GM21360 (cell line): ENCODE data around the gene ATG5.

Experiments
- ATAC-seq: cut with Tn5 transposase; IDR thresholded peaks from one replicate; pipeline ENCODE4 v1.9.1; 2021; ENCODE audit warnings: mild to moderate bottlenecking, moderate library complexity; ENCODE audit not compliant: unreplicated experiment

ATG5 gene

DNA sequence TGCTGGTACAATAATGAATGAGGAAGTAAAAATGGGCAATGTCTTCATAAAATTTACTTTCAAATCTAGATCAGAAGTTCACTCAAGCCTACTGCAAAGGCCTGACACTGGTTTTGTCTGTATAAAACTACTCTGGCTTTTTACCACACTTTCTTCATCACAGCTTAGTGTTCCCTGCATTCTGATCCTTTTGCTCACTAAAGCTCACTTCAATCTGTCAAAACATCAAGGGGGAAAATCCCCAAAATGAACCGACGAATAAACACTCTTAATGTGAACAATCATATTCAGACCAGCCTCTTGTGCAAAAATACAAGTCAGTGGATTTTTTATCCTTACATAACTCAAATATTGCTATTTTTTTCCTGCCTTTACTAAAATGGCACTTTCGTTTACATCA is 140.9 kb downstream of the ATG5 start:
- ATAC-seq: no peak

DNA sequence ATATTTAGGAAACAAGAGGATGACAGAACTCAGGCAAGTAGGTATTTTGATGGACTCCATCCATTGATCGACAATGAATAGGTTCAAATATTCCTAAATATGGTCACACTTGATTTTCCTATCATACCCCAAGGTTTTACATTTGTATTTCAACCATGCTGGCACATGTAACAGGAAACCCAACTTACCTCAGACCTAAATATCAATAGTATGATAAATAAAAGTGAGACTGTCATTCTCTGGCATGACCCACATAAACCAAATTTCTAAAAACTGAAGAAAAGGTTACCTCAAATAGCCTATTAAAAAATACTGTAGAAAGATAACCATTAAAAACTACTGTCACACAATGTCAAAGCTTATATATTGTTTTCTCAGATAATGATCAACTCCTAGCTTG is 142.1 kb downstream of the ATG5 start:
- no peak for ATAC-seq

DNA sequence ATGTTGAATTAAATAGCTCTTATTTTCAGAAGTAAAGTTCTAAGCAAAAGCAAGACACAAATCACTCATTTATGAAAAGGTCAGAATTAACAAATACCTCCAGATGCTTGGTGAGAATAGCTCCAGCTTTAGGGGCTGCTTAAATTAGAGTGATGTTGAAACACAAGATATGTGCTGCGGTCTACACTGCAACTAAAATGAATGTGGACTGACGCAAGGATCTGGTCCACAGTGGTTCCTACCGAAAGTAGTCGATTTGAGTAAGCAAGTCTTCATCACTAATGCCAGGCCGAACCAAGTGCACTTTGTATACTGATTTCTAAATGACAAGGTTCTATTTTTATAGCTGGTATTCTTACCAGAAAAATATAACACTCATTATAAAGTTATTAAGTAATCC is 143.1 kb downstream of the ATG5 start:
- peak; percentile 87 for ATAC-seq

DNA sequence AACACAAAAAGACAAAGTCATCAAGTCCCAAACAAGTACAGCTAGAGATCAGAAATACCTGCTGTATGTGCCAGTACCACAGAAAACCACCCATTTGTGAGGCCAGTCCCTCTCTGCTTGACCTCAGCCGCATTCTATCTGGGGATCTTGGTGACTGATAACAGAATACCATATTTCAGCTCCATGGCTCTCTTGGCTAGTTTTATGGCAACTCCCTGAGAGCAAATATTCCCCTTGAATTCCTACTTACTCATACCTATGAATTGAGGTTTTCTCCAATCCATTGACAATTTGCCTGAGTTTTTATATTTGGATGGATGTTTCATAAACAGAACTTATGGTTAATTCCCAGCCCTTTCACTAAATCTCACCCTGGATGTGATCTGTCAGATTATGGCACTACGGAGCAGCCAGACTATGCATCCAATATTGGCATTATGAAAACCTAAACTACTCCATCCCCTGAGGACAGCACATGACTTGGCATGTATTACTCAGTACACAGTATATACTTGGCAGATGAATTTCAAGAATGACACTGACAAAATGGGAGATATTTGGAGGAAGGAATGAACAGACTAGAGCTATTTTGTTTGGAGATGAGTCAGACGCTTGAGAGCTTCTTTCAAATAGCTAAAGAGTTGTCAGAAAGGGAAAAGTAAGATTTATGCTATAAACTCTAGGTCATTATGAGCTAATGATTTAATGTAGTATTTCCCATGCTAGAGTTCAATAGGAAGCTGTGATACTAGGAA is 143.7 kb downstream of the ATG5 start:
- peak; percentile 55 for ATAC-seq

DNA sequence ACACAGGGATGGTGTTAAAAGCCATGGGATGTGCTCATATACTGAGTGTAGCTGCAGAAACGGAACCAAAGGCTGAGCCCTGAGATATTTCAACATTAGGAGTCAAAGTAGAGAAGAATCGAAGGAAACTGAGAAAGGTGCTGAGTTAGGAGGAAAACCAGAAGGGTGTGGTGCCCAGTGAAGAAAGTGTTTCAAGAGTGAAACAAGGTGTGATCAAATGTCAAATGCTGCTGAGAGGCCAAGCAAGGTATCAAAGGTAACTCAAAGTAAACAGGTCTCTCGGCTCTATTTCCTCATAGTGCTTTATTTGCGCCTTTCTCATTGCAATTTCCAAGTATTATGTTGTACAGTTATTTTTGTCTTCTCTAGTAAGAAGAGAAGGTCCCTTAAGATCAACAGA is 145.4 kb downstream of the ATG5 start:
- no peak for ATAC-seq

DNA sequence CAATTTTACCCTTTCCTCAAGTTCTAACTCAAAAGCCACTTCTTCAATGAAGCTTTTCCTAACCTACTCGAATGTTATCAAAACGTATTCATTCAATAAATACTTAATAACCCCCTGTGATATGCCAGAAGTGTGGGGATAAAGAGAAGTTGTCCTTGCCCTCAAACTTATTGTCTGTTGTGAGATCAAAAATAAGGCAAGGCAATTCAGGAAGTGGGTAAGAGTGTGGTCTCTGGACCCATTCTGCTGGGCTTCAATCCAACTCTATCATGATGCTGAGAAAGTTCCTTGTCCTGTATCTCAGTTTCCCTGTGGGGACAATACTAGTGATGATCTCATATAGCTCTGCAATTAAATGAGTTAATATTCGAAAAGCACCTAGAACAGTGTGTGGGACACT is 146.7 kb downstream of the ATG5 start:
- no peak for ATAC-seq

DNA sequence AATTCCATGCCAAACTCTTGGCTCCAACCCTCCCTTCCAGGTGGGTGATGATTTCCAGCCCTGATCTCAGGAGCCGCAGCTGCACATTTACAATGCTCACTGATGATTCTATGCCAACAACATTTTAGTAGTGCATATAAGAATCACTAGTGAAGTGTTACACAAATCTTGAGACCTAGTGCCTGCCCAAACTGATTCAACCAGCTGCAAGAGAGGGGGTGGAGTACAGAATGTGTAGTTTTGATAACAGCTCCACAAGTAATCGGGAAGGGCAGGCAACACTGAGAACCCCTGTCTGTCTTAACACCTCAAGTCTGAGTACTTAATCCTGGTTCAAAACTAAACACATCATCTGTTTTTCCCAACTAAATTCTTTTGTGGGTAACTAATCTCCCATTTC is 147.8 kb downstream of the ATG5 start:
- no peak for ATAC-seq

GRCh38 chr6:106173124-106173879 is 152.3 kb downstream of the ATG5 start:
- ATAC-seq: no peak

- no peak for ATAC-seq
These were observed 155.3 kb downstream of the ATG5 start for GRCh38 chr6:106170030-106170791.

GRCh38 chr6:106169517-106169916 is 156.0 kb downstream of the ATG5 start:
- no peak for ATAC-seq

DNA sequence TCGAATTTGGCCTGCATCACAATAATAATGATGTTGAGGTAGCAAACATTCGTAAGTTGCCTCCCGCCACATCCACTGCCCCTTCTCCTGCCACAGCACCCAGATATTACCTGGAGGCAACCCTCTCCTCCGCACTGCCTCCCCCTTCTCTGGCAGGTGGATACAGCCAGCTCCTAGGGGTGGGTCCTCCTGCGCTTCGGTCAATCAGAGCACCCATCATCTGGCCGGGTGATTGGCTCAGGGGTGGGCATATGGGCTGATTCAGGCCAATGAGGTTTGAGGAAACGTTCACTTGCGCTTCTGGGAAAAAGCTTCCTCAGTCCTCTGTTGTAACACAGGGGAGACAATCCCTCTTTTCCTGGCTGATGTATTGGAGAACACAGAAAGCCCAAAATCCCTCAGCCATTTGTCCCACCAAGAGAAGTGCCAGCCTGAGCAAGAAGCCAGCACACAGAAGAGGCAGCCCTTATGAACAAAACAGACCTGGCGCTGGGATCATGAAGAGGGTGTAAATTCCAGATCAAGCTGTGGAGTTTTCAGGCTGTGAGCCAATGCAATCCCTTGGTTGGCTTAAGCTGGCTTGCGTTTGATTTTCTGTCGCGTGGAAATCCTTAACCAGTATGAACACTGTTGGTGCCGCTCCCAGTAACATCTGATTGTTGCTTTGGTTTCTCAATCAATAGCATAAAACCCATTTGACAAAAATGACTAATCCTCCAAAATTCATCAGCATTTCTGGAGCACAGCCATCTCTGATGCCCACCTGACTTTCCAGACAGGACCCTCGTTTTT is 157.3 kb downstream of the ATG5 start:
- ATAC-seq: no peak

DNA sequence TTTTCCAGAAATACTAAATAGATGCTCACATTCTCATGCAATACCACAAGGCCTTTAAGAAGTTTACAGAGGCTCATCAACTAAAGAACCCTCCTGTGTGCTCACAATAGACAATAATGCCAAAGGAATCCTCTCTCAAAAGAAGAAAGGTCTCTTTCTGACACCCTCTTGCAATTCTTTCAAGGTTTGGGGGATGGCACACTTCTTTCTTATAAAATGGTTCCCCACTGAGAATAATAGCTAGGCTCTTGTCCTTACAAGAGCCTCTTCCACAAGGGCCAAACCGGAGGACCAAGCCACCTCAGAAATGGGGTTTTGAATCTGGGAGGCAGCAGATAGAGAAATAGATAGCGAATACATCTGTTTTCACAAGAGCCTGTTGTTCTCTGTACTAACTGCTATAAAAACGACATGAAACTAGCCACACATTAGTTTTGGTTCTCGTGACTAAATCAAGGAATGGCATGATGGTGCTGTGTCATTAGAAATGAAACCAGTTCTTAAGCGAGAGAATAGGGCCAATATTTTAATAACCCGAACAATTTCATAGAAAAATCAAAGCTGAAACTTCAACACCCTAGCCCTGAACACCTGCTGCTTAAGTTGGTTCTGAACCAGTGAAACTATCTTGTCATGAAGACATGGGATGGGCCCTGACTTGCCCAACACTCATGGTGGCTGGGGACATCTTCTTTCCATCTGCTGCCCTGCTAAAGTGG is 158.3 kb downstream of the ATG5 start:
- ATAC-seq: peak; percentile 41

DNA sequence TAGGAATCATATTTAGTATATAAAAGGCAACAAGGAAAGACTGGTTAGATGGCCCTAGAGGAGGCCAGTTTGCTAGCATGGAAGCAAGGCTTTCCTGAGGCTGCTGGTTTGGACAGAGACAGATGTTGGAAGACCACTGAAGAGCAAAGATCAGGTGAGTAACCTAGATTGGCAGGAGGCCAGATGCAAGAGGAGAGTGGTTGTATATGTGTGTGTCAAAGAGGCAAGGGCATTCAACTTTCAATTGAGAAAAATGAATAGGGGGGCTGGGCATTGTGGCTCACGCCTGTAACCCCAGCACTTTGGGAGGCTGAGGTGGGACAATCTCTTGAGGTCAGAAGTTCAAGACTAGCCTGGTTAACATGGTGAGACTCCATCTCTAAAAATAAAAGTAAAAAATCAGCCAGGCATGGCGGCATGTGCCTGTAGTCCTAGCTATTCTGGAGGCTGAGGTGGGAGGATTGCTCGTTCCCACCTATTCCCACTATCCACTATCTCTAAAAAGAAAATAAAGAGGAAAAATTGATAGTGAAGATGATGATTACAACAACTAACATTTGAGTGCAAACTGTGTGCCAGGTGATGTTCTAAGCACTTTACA is 159.6 kb downstream of the ATG5 start:
- no peak for ATAC-seq

DNA sequence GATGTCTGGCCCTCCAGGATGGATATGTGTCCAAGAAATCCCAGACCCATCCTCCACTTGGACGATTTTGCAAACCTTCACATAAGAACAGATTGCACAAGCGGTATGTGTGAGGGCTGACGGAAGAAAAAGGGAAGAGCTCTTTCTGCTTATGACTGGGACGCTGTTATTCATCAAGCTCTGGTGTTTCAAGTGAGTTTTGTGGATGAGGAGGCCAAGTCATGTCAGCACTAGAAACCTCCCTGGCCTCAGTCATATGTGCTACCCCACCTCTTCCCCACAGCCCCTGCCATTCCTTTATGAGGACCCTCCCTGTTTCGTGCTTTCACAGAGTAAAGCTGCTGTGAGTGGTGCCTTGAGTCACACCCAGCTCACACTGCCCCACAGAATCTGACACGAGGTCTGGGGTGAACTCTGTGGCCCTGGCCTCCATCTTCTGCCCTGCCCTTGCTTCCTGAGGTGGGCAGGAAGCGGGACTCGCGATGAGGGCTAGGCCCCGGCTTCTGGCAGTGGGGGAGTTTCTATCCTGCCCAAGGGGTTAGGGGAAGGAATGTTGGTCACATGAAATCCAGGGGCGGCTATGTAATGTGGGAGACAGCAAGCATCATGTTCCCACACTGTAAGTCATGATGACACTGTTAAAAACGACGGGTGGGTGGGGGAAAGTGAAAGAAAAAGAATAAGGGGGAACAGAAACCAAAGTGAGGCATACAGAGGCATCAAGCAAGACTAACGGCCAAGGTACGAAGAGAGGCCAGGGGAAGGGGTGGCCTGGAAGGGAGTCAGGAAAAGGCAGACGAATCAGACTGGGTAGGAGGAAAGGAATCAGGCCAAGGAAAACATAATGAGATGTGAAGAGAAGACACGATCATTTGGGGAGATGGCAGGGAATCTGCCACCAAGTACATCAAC is 161.3 kb downstream of the ATG5 start:
- ATAC-seq: peak; percentile 49

- ATAC-seq: peak; percentile 27
These were observed 162.1 kb downstream of the ATG5 start for GRCh38 chr6:106163446-106163965.

GRCh38 chr6:106162921-106163320 is 162.6 kb downstream of the ATG5 start:
- ATAC-seq: no peak

DNA sequence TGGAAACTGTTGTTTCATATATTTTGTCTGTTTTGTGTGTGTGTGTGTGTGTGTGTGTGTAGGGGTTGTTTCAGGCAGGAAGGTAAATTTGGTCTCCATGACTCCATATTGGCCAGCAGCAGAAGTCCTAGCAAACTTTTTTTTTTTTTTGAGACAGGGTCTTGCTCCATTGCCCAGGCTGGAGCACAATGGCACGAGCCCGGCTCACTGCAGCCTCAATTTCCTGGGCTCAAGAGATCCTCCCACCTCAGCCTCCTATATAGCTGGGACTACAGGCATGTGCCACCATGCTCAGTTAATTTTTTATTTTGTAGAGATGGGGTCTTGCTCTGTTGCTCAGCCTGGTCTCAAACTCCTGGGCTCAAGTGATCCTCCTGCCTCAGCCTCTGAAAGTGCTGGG is 163.7 kb downstream of the ATG5 start:
- no peak for ATAC-seq

DNA sequence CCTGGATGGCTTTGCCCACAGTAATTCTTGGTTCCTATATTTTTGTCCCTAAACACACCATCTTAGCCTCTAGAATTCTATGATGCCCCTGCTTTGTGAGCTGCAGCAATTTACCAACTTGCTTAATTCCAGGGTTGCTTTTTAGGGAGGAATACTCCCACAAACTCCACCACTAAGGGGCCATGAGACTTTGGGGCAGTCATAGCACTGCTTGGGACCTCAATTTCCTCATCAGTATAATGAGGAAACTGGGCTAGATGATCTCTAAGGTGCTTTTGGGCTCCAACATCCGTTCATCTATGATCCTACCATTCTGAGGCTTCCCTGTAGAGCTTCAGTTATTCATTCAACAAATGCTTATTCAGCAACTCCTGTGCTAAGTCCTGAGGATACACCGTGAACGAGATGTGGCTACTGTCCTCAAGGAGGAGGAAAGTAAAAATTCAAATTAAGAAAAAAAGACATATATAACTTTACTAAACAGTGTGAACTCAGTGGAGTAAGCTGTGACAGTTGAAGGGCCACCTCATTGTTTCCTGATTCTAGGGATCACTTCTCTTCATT is 164.2 kb downstream of the ATG5 start:
- no peak for ATAC-seq
